Fibroblast of the aortic adventitia (primary cell): ENCODE results near the gene SLC4A4. TPM values are rescaled to one million over a fixed set of nuclear protein-coding genes. Genes with fewer than 3 reads are reported as not detected.

Source experiments
- DNase-seq: peaks from one replicate; pipeline ENCODE4 v3.0.0-alpha.2; 2010; ENCODE audit warnings: low read depth
- H3K4me3 ChIP-seq: 2 replicates; pipeline ENCODE4 v1.5.1; 2011; ENCODE audit warnings: low read depth, mild to moderate bottlenecking, control low read depth, low read length, moderate library complexity
- CTCF ChIP-seq: IDR thresholded peaks from 2 replicates; pipeline ENCODE4 v1.5.1; 2011; ENCODE audit warnings: mild to moderate bottlenecking, low read length, control low read depth, inconsistent platforms; ENCODE audit not compliant: insufficient read depth
- total RNA-seq: library from RNA; depleted of rRNA; stranded (reverse); fragments of >200 nt; gene quantifications from 2 replicates; pipeline ENCODE4 v1.2.3, GENCODE V29; 2012; ENCODE audit warnings: low replicate concordance

Gene SLC4A4
- total RNA-seq, 1 donor, result 2.1 TPM

- no peak for DNase-seq
- H3K4me3 ChIP-seq, result no peak overlapping the region
- no peak for TF ChIP-seq CTCF
Observed at GRCh38 chr4:71355971-71356370, 17.2 kb downstream of the SLC4A4 start.

GRCh38 chr4:71356924-71357663 lies 18.3 kb downstream of the SLC4A4 start:
- no peak for DNase-seq
- no peak overlapping the region for H3K4me3 ChIP-seq
- no peak for TF ChIP-seq CTCF

- DNase-seq, result no peak
- no peak for TF ChIP-seq CTCF
- H3K4me3 ChIP-seq, result no peak overlapping the region
Observed at GRCh38 chr4:71360844-71361243, 22.0 kb downstream of the SLC4A4 start.

GRCh38 chr4:71361476-71361875 lies 22.7 kb downstream of the SLC4A4 start:
- DNase-seq, result no peak
- no peak overlapping the region for H3K4me3 ChIP-seq
- TF ChIP-seq CTCF, result no peak

- H3K4me3 ChIP-seq, result no peak overlapping the region
- no peak for DNase-seq
- TF ChIP-seq CTCF, result no peak
Observed at GRCh38 chr4:71366766-71367165, 27.9 kb downstream of the SLC4A4 start.

GRCh38 chr4:71367546-71367945 lies 28.7 kb downstream of the SLC4A4 start:
- no peak for DNase-seq
- H3K4me3 ChIP-seq, result no peak overlapping the region
- TF ChIP-seq CTCF, result no peak

- no peak overlapping the region for H3K4me3 ChIP-seq
- TF ChIP-seq CTCF, result no peak
- DNase-seq, result no peak
Observed at GRCh38 chr4:71368906-71369305, 30.1 kb downstream of the SLC4A4 start.
